Omental fat pad (tissue), 4 donors: ENCODE data around the gene MDN1. TPM values are rescaled to one million over a fixed set of nuclear protein-coding genes. Genes with fewer than 3 reads are reported as not detected.

Source experiments
- ATAC-seq: fragments of 150-250 bp; one replicate; pipeline ENCODE4 v1.9.1; 2016; ENCODE audit warnings: mild to moderate bottlenecking, moderate library complexity; ENCODE audit not compliant: low FRiP score
- DNase-seq: peaks from one replicate; pipeline ENCODE4 v3.0.0-alpha.2; 2019; ENCODE audit warnings: low spot score
- total RNA-seq, 4 donors: library from RNA; depleted of rRNA; stranded (reverse); fragments of >200 nt; gene quantifications; one replicate each; pipeline ENCODE4 v1.1.0, GENCODE V29; 2016
- TF ChIP-seq, protein P1 (sequence below), 3 donors: fragments of 450-650 bp; IDR thresholded peaks; one replicate each; pipeline ENCODE4 v1.5.1; 2016 to 2017; ENCODE audit warnings: antibody characterized with exemption in 3 of 3, mild to moderate bottlenecking in 3 of 3, moderate library complexity in 2 of 3

MDN1 gene
- total RNA-seq, 4 donors from 2014 or later = 21.6 to 58.5 (median 33.3) TPM

DNA sequence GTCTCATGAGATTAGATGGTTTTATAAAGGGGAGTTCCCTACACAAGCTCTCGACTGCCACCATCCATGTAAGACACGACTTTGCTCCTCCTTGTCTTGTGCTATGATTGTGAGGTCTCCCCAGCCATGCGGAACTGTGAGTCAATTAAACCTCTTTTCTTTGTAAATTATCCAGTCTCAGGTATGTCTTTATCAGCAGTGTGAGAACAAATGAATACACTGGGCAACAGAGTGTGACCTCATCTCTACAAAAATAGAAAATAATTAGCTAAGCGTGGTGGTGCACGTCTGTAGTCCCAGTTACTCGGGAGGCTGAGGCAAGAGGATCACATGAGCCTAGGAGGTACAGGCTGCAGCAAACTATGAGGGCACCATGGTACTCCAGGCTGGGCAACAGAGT is 51.3 kb downstream of the MDN1 start:
- ATAC-seq (no peak), DNase-seq (no peak)
- TF ChIP-seq, protein P1, sequence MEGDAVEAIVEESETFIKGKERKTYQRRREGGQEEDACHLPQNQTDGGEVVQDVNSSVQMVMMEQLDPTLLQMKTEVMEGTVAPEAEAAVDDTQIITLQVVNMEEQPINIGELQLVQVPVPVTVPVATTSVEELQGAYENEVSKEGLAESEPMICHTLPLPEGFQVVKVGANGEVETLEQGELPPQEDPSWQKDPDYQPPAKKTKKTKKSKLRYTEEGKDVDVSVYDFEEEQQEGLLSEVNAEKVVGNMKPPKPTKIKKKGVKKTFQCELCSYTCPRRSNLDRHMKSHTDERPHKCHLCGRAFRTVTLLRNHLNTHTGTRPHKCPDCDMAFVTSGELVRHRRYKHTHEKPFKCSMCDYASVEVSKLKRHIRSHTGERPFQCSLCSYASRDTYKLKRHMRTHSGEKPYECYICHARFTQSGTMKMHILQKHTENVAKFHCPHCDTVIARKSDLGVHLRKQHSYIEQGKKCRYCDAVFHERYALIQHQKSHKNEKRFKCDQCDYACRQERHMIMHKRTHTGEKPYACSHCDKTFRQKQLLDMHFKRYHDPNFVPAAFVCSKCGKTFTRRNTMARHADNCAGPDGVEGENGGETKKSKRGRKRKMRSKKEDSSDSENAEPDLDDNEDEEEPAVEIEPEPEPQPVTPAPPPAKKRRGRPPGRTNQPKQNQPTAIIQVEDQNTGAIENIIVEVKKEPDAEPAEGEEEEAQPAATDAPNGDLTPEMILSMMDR (IDR thresholded peaks at IDR 0.05) = no peak

DNA sequence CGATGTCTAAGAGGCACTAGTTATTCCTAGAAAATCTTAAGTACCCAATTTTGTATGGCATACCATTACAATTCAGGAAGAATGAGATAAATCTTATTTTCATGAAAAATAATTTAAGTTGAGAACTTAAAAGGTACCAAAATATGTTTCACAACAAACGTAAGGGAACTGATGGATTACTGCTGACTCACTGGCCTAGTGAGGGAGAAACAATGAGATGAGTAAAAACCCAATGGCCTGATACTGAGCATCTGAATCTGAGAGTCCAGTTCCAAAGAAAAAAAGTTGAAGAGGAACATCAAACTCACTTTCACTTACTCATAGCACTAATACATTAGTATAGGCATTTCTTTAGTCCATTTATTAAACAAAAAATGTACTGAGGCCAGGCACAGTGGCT is 56.0 kb downstream of the MDN1 start:
- DNase-seq = no peak
- ATAC-seq = peak; percentile 57

DNA sequence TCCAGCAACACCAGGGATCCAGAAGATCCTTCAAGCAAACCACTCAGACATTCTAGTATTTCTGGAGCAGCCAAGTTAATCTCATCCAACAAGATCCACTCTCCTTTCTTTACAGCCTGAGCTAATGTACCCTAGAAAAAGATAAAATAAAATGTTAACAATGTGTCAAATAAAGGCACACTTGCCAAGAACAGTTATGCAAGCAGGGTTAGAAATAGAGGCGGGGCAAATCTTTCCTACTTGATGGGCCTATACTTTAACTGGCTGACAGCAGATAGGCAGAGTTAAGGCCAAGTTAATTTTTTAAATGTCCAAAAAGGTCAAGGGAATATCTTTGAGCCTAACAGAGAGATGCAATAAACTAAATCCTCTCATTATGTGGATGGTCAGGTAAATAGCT is 60.8 kb downstream of the MDN1 start:
- TF ChIP-seq, protein P1 (IDR thresholded peaks at IDR 0.05) = no peak
- DNase-seq (no peak), ATAC-seq (peak; percentile 35)

More for the DNA sequence above, 56.0 kb downstream of the MDN1 start:
- TF ChIP-seq, protein P1 (IDR thresholded peaks at IDR 0.05) = no peak

DNA sequence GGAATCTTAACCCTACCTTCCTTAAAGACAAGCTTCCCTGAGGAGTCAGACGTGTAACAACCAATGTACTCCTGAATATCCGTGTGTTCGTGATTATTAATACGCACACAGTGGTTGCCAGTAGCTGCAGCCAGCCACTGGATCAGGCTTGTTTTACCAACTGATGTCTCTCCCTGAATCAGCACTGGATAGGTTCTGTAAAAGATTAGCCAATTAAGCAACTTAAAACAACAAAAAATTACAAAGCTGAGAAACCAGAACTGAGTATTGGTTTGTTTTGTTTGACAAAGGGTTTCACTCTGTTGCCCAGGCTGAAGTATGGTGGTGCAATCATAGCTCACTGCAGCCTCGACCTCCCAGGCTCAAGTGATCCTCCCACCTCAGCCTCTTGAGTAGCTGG is 69.3 kb downstream of the MDN1 start:
- DNase-seq = no peak
- no peak for ATAC-seq
- TF ChIP-seq, protein P1 (IDR thresholded peaks at IDR 0.05) = no peak

DNA sequence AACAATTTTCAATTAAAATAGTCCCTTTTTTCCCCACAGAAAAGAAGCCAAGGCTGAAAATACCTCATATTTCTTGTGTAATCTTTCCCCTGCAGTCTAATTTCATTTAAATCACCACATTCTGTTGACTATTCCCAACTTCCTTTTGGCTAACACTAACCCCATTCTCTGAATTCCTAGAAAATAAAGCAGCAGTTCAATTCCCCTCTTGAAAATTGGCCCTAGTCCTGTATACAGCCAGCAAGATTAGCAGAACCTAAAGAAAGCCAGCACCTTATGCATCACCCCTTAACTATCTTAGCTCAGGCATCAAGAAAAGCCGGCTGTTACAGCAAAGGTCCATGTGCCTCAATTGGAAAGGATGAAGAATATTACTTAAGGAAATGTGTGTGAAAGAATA is 69.7 kb downstream of the MDN1 start:
- no peak for DNase-seq
- TF ChIP-seq, protein P1 (IDR thresholded peaks at IDR 0.05) = no peak

DNA sequence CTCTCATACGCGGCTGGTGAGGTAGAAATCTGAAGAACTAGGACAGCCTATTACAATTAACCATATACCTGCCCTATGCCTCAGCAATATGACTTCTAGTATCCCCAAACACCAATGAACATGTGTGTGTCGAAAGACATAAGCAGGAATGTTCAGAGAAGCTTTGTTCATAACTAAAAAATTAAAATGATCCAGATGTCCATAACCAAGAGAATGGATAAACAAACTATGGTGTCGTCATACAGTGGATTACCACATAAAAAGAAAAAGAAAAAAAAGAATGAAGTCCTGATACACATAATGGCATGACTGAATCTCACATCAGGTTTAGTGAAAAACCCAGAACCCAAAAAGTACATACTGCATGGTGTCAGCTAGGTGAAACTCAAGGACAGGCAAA is 73.9 kb downstream of the MDN1 start:
- ATAC-seq (no peak), DNase-seq (no peak)
- TF ChIP-seq, protein P1 (IDR thresholded peaks at IDR 0.05) = no peak

More for the DNA sequence above, 69.7 kb downstream of the MDN1 start:
- ATAC-seq = no peak

DNA sequence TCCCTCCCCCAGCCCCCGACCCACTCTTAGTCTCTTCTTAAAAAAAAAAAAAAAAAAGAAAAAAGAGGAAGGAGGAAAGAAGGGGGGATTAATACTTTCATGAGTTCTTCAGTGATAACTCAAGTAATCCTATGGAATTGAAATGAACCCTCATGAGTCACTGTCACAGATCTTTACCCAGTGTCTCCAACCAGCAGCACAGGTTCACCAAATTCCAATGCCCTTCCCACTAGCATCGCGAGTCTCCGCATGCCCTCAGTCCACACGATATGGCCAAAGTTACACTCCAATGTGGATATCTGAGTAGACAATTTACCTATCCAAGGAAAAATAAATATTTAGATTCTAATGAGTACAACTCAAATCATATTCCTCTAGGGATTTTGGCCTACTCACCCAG is 74.5 kb downstream of the MDN1 start:
- no peak for ATAC-seq

More for the DNA sequence above, 74.5 kb downstream of the MDN1 start:
- DNase-seq = no peak
- TF ChIP-seq, protein P1 (IDR thresholded peaks at IDR 0.05) = no peak
